Lower leg skin (tissue), 4 donors: ENCODE data around the gene INPP5D. TPM values are rescaled to one million over a fixed set of nuclear protein-coding genes. Genes with fewer than 3 reads are reported as not detected.

Experiments
- DNase-seq, 2 donors: peaks; one replicate each; pipeline ENCODE4 v3.0.0-alpha.2; 2019; ENCODE audit warnings: low spot score in 2 of 2
- H3K4me3 ChIP-seq: fragments of 200-600 bp; sonication (generic); 2 replicates; pipeline ENCODE4 v1.5.1; 2017; ENCODE audit warnings: mild to moderate bottlenecking, low read depth; ENCODE audit not compliant: poor library complexity, severe bottlenecking
- CTCF ChIP-seq, 3 donors: fragments of 450-650 bp; IDR thresholded peaks; one replicate each; pipeline ENCODE4 v1.5.1; 2016; ENCODE audit warnings: antibody characterized with exemption in 3 of 3, mild to moderate bottlenecking in 3 of 3, moderate library complexity in 2 of 3
- POLR2A ChIP-seq, 2 donors: fragments of 450-650 bp; IDR thresholded peaks; one replicate each; pipeline ENCODE4 v1.6.1; 2016 to 2017; ENCODE audit warnings: antibody characterized with exemption in 2 of 2, mild to moderate bottlenecking in 1 of 2, moderate library complexity in 1 of 2
- WGBS, 2 donors: methylation state at CpG; one replicate each; pipeline ENCODE4 v1.1.5; 2018; 5-methylcytosine and 5-hydroxymethylcytosine counted together
- intact Hi-C: fragments of 100-400 bp; cut with DNase I; formaldehyde crosslinking; loops from one replicate; pipeline ENCODE4 v1.15.0; 2023; ENCODE audit warnings: low total_unique reads
- total RNA-seq, 4 donors: library from RNA; depleted of rRNA; stranded (reverse); fragments of >200 nt; gene quantifications; one replicate each; pipeline ENCODE4 v1.1.0, GENCODE V29; 2016

INPP5D gene
- total RNA-seq, 4 donors from 2014 or later = 8.6 to 15.0 (median 13.0) TPM

GRCh38 chr2:233130481-233131020 is 70.4 kb downstream of the INPP5D start:
- intact Hi-C loops = no loop called here
- TF ChIP-seq CTCF (IDR thresholded peaks at IDR 0.05) = no peak
- no peak for TF ChIP-seq POLR2A (IDR thresholded peaks at IDR 0.05)
- DNase-seq = no peak
- 73 to 85% methylated on average over 7 of the region's 7 CpGs for WGBS, 2 donors
- no peak overlapping the region for H3K4me3 ChIP-seq

GRCh38 chr2:233131936-233132720 is 72.0 kb downstream of the INPP5D start:
- peak in 1 of 2 donors; percentile 39 for DNase-seq
- H3K4me3 ChIP-seq = no peak overlapping the region
- 73 to 80% methylated on average over 9 of the region's 9 CpGs for WGBS, 2 donors
- intact Hi-C loops = no loop called here
- no peak for TF ChIP-seq POLR2A (IDR thresholded peaks at IDR 0.05)
- TF ChIP-seq CTCF (IDR thresholded peaks at IDR 0.05) = no peak

- no peak for DNase-seq
- WGBS, 2 donors = 40 to 90% methylated on average over 1 of the region's 1 CpG
Measured at GRCh38 chr2:233133239-233133638, 73.1 kb downstream of the INPP5D start.

GRCh38 chr2:233135421-233135820 is 75.3 kb downstream of the INPP5D start:
- no peak for DNase-seq
- WGBS, 2 donors = 91 to 95% methylated on average over 1 of the region's 1 CpG
- no peak overlapping the region for H3K4me3 ChIP-seq
- intact Hi-C loops = no loop called here
- TF ChIP-seq POLR2A (IDR thresholded peaks at IDR 0.05) (no peak), CTCF (IDR thresholded peaks at IDR 0.05) (no peak)

More at GRCh38 chr2:233133239-233133638, 73.1 kb downstream of the INPP5D start:
- H3K4me3 ChIP-seq = no peak overlapping the region
- intact Hi-C loops = no loop called here
- TF ChIP-seq CTCF (IDR thresholded peaks at IDR 0.05) (no peak), POLR2A (IDR thresholded peaks at IDR 0.05) (no peak)

- intact Hi-C loops = no loop called here
- H3K4me3 ChIP-seq = no peak overlapping the region
- no peak for DNase-seq
- no peak for TF ChIP-seq POLR2A (IDR thresholded peaks at IDR 0.05)
- no peak for TF ChIP-seq CTCF (IDR thresholded peaks at IDR 0.05)
- WGBS, 2 donors = 73 to 85% methylated on average over 2 of the region's 2 CpGs
Measured at GRCh38 chr2:233137040-233137439, 76.9 kb downstream of the INPP5D start.
